G401 (cell line): ENCODE data around the gene HSPA8. TPM values are rescaled to one million over a fixed set of nuclear protein-coding genes. Genes with fewer than 3 reads are reported as not detected.
"Not testable (repeated sequence)": the region's sequence is repeated elsewhere in the genome, so short reads cannot be mapped to it uniquely, and the experiment has no call there.

Source experiments
- DNase-seq: peaks from one replicate; pipeline ENCODE4 v3.0.0-alpha.2; 2015; ENCODE audit warnings: low spot score
- in situ Hi-C: cut with HindIII; loops from 2 replicates; pipeline ENCODE4 v1.10.0; 2016; ENCODE audit warnings: low sequenced_read_pairs, mixed read lengths
- total RNA-seq: library from RNA; depleted of rRNA; stranded (reverse); fragments of >200 nt; shearing (Covaris generic); gene quantifications from 2 replicates; pipeline ENCODE4 v1.2.3, GENCODE V29; 2014; rRNA removed

HSPA8 gene
- total RNA-seq: 2,144 and 3,148 TPM in 2 replicates

DNA sequence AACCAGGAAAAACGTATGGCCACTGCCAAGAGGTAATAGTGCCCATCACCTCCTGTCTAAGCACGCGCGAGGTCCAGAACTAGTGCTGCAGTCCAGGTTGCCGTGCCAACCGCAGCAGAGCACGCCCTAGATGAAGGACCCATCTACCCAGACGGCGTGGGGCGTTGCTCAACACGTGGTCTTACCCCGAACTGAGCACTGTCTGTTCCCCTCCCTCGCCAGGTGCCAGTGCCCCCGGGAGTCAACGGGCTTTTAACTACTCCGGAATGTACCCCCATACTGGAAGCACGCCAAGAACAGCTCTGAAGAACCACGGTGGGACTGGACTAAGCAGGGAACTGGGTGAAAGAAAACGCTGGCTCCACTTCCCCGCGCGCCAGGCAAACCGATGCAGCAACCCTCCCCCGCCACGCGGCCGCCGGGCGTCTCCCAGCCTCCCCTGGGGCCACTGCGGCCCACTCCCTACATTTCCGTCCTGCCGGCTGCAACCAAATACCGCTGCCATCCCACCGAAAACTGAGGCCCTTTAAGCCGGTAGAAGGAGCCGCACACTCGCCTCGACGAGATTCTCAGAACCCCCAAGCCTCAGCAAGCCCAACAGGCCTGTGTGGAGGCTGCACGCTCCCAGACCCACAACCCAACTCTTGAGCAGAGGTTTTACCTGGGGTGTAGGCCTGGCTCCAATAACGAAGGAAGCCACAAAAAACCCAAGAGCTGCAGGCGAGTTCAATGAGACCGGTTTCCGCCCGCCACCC is at the start of gene HSPA8:
Gene HSPA8 (minus strand): TSS at position 734 of the 755 bp plus-strand sequence. CDS start 812 bp downstream, outside the sequence.
- in situ Hi-C loops: no loop called here
- peak; percentile 75 for DNase-seq

DNA sequence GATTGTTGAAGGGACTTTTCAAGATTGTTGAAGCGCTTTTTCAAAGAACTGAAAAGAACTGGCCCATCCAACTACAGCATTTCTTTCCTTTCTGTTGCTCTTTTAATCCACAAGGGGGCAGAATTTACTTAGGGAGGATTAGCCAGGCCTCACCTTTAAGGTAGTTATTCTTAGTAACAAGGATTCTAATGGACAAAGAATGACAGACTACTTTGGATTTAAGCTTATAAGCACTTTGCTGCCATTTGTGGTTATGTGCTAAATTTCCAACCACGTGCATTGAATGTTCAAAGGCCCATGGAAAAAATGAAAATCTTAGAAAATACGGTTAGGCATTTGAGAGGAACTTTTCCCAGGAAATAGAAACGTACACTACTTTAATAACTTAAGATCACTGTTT is 49.5 kb upstream of the HSPA8 start:
- DNase-seq: peak; percentile 83
- in situ Hi-C loops: loop anchor here (25.0 kb wide), 1 partner anchor 126 kb away; no protein-coding TSS in a partner anchor

- in situ Hi-C loops: loop anchor here (25.0 kb wide), 1 partner anchor 127 kb away; no protein-coding TSS in a partner anchor
- DNase-seq: no peak
These were observed 48.5 kb upstream of the HSPA8 start for GRCh38 chr11:123110397-123110796.

DNA sequence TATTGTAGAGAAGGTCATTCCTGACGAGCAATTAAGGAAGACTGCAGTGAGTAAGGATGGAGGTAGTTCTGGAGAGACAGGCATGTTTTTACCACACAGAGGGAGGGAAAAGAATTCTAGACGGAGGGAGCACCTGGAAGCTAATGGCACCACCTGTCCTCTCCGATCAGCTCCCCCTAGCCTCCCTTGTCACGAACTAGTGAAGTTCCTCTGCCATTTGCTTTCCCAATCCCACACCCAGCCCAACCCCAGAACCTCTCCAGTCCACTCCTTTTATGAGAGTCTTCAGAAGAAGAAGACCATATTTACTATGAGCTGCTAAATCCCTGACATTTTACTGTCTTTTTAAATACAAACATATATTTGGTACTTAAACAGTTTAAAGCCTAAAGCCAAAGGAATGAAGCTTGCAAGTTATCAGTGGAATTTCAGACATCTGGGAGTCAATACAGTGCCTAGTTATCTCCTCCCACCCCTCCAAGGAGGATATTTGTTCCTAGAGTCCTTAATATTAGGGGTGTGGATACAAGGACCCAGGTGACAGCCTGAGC is 46.1 kb upstream of the HSPA8 start:
- in situ Hi-C loops: loop anchor here (25.0 kb wide), 1 partner anchor 129 kb away; no protein-coding TSS in a partner anchor
- no peak for DNase-seq

DNA sequence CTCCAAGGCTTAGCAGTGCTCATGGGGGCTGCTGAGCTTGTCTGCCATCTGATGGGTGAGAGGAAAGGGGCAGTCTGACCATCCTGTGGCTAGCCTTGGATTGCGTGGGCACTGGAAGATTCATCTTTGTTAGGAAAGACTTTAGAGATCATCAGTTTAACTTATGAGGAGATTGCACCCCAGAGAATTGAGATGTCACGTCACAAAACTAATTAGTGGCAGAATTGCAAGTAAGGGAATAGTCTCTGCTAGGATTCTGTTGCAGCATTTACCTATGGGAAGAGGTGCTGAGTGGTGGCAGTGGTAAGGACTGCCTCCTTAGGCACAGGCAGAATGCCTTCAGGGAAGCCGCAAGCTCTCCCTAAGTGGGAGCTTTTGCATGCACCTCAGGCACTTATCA is 42.8 kb upstream of the HSPA8 start:
- no peak for DNase-seq
- in situ Hi-C loops: loop anchor here (25.0 kb wide), 1 partner anchor 133 kb away; no protein-coding TSS in a partner anchor

- in situ Hi-C loops: loop anchor here (25.0 kb wide), 1 partner anchor 134 kb away; no protein-coding TSS in a partner anchor
- DNase-seq: peak; percentile 99
These were observed 41.5 kb upstream of the HSPA8 start for GRCh38 chr11:123103326-123103980.

- DNase-seq: peak; percentile 87
- in situ Hi-C loops: loop anchor here (25.0 kb wide), 1 partner anchor 137 kb away; no protein-coding TSS in a partner anchor
These were observed 38.6 kb upstream of the HSPA8 start for GRCh38 chr11:123100379-123101085.

GRCh38 chr11:123098990-123099389 is 37.1 kb upstream of the HSPA8 start:
- DNase-seq: no peak
- in situ Hi-C loops: no loop called here

- in situ Hi-C loops: no loop called here
- DNase-seq: peak; percentile 94
These were observed 31.8 kb upstream of the HSPA8 start for GRCh38 chr11:123093739-123094138.

GRCh38 chr11:123091506-123091905 is 29.6 kb upstream of the HSPA8 start:
- peak; percentile 75 for DNase-seq
- in situ Hi-C loops: no loop called here

GRCh38 chr11:123090168-123090567 is 28.2 kb upstream of the HSPA8 start:
- DNase-seq, in situ Hi-C loops: not testable (repeated sequence)

DNA sequence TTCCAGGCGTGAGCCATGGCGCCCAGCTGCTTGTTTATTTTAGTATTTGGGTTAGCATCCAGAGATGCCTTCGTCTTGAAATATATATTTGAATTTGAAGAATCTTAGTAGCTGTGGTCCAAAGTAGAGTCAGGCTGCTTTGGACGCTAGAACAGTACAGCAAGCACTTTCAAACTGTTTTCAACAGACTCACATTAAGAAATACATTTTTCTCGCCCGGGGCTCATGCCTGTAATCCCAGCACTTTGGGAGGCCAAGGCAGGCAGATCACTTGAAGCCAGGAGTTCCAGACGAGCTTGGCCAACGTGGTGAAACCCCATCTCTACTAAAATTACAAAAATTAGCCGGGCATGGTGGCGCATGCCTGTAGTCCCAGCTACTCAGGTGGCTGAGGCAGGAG is 27.0 kb upstream of the HSPA8 start:
- in situ Hi-C loops, DNase-seq: not testable (repeated sequence)

GRCh38 chr11:123087657-123088056 is 25.7 kb upstream of the HSPA8 start:
- not testable (repeated sequence) for DNase-seq

DNA sequence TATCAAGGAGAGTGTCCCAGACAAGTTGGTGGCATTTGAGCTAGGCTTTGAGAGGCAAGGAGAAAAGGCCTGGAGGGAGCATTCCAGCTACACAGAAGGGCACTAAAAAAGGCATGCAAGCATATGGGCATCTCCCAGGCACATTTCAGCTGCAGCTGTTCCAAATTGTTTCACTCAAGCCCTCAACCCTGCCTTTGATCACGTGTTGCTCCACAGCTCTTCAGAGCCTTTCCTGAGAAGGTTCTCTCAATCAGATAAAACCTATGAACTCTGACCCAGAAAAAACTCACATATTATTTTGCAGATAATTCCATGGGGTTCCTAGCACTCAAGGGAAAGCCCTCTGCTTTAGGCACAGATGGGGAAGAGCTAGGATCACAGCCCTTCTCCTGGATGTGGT is 24.4 kb upstream of the HSPA8 start:
- peak; percentile 93 for DNase-seq
- in situ Hi-C loops: no loop called here

More at GRCh38 chr11:123087657-123088056, 25.7 kb upstream of the HSPA8 start:
- in situ Hi-C loops: not testable (repeated sequence)

DNA sequence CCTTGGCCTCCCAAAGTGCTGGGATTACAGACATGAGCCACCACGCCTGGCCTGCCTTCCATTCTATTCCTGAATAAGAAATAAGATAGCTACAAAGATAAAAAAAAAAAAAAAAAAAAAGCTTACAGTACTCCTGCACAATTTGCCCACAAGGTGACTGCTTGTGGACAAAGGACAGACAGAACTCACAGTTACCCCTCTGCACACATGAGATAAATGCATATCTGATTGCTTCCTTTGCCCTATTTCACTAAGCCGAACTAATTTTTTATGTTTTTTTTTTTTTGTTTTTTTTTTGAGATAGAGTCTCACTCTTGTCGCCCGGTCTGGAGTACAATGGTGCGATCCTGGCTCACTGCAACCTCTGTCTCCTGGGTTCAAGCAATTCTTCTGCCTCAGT is 23.6 kb upstream of the HSPA8 start:
- in situ Hi-C loops: no loop called here

GRCh38 chr11:123084454-123084853 is 22.5 kb upstream of the HSPA8 start:
- in situ Hi-C loops: no loop called here
- DNase-seq: no peak

More for the DNA sequence above, 23.6 kb upstream of the HSPA8 start:
- DNase-seq: no peak

- peak; percentile 99 for DNase-seq
- in situ Hi-C loops: no loop called here
These were observed 21.7 kb upstream of the HSPA8 start for GRCh38 chr11:123083623-123084029.

DNA sequence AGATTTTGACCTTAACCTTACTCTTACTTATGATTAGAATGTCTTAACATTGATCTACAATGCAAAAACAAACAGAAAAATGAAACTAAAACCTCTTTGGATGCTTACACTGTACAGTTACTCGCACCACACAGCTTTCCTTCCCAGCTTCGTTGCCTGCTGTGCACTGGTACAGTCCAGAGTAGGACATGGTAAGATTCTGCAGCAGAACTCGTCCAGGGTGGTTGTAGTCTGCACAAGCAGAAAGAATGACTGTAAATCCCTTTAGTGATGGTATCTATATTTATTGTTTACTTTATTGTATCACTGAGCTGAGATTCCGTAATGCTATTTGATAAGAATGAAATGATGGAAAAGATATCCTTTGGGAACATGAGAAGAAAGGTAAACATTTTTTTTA is 21.0 kb upstream of the HSPA8 start:
- DNase-seq: no peak
- in situ Hi-C loops: no loop called here

GRCh38 chr11:123080015-123080414 is 18.1 kb upstream of the HSPA8 start:
- in situ Hi-C loops: no loop called here
- DNase-seq: no peak
